COLO668 (cell line): ENCODE results near the gene PRKAA2.

Experiments used
- DNase-seq: peaks from one replicate; lab custom pipeline; 2025; ENCODE audit not compliant: unreplicated experiment; lab: John Stamatoyannopoulos, UW

Gene PRKAA2

GRCh38 chr1:56712150-56712549 is 67.0 kb downstream of the PRKAA2 start:
- DNase-seq = no peak

GRCh38 chr1:56713112-56713511 is 68.0 kb downstream of the PRKAA2 start:
- no peak for DNase-seq

- DNase-seq = no peak
Measured at GRCh38 chr1:56715156-56715555, 70.0 kb downstream of the PRKAA2 start.

GRCh38 chr1:56719171-56719570 is 74.1 kb downstream of the PRKAA2 start:
- no peak for DNase-seq

GRCh38 chr1:56726706-56727105 is 81.6 kb downstream of the PRKAA2 start:
- no peak for DNase-seq

GRCh38 chr1:56728964-56729363 is 83.8 kb downstream of the PRKAA2 start:
- DNase-seq = no peak

GRCh38 chr1:56745231-56745630 is 100.1 kb downstream of the PRKAA2 start:
- no peak for DNase-seq

- peak; percentile 36 for DNase-seq
Measured at GRCh38 chr1:56754708-56755479, 109.8 kb downstream of the PRKAA2 start.

- no peak for DNase-seq
Measured at GRCh38 chr1:56755911-56756310, 110.8 kb downstream of the PRKAA2 start.

GRCh38 chr1:56758135-56758534 is 113.0 kb downstream of the PRKAA2 start:
- DNase-seq = peak; percentile 77

- DNase-seq = no peak
Measured at GRCh38 chr1:56758794-56759193, 113.7 kb downstream of the PRKAA2 start.
